GM12875 (cell line): ENCODE results near the gene HOXC13.

Experiments
- H3K4me3 ChIP-seq: one replicate; pipeline ENCODE4 v1.5.1; 2011; ENCODE audit warnings: low read depth, low read length, control low read depth
- TF ChIP-seq, protein P1 (sequence below): IDR thresholded peaks from 2 replicates; pipeline ENCODE4 v1.5.1; 2011; ENCODE audit warnings: low read depth, mild to moderate bottlenecking, control low read depth, inconsistent platforms, low read length, moderate library complexity, borderline replicate concordance; ENCODE audit not compliant: insufficient read depth

The HOXC13 gene

DNA sequence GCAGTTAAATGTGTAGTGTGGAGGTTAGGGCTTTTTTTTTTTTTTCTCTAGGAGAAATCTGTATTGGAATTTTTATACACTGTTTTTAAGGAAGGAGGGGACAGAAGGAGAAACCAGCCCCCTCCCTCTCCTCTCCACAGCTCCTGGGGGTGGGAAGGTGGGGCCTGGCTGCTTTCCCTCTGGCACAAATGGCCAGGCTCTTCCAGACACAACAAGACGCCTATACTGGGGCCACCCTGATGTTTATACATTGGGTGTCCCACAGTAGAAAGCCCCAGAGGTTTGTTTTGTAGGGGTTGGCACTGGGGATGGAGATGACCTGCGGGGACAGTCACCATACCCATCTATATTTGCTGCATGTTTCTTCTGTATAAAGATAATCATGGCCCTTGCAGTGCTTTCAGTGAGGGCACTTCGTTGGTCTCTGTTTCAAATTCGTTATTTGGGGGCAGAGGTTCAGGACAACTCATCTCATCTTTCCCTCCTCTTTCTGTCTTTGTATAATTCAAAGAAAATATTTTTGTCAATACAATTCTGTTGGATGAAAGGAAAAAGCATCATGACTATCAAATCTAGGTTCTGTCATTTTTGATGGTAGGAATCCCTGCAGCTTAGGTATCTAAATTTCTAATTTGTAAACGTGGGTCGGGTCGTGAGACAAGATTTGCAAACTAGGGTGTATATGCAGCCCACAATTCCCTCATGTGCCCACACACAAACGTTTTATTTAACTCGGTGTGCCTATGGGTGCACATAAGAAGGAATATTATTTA is 38.4 kb downstream of the HOXC13 start:
- no peak overlapping the region for H3K4me3 ChIP-seq
- TF ChIP-seq, protein P1, sequence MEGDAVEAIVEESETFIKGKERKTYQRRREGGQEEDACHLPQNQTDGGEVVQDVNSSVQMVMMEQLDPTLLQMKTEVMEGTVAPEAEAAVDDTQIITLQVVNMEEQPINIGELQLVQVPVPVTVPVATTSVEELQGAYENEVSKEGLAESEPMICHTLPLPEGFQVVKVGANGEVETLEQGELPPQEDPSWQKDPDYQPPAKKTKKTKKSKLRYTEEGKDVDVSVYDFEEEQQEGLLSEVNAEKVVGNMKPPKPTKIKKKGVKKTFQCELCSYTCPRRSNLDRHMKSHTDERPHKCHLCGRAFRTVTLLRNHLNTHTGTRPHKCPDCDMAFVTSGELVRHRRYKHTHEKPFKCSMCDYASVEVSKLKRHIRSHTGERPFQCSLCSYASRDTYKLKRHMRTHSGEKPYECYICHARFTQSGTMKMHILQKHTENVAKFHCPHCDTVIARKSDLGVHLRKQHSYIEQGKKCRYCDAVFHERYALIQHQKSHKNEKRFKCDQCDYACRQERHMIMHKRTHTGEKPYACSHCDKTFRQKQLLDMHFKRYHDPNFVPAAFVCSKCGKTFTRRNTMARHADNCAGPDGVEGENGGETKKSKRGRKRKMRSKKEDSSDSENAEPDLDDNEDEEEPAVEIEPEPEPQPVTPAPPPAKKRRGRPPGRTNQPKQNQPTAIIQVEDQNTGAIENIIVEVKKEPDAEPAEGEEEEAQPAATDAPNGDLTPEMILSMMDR, result no peak

DNA sequence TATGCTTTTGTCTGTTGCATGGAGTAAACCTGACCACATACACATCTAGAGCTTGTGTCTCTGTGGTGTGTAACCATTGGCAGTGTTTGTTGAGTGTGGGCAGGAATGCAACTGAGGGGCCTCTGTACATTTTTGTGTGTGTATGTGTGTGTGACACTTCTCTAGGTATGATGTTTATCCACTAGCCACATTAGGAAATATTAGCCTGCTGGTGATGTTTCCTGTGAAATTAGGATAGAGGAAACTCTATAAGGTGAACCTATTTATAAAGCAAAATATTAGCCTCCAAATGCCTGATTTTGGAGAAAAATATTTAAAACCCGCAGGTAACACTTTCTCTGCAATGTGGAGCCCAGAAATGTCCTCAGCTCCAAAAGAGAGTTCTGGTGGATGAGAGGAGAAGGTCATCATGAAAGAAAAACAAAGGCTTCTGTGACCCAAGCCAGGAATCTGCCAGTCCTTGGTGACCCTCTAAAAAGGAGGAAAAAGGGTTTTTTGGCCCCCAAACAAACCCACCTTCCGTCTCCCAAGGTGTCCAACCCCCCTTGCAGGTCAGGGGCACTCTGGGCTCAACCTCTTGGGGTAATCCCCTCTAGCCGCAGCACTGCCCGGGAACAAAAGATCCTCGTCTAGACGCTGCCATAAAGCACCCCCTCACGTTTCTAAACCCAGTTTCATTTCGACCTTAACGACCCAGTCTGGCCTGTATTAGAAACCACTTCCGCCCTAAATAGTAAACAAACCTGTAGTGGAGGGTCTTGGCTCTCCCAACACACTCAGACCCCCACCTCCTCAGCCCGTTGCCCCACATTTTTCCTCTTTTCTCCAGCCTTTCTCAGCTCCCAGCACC is 39.2 kb downstream of the HOXC13 start:
- TF ChIP-seq, protein P1, result no peak
- H3K4me3 ChIP-seq, result no peak overlapping the region

DNA sequence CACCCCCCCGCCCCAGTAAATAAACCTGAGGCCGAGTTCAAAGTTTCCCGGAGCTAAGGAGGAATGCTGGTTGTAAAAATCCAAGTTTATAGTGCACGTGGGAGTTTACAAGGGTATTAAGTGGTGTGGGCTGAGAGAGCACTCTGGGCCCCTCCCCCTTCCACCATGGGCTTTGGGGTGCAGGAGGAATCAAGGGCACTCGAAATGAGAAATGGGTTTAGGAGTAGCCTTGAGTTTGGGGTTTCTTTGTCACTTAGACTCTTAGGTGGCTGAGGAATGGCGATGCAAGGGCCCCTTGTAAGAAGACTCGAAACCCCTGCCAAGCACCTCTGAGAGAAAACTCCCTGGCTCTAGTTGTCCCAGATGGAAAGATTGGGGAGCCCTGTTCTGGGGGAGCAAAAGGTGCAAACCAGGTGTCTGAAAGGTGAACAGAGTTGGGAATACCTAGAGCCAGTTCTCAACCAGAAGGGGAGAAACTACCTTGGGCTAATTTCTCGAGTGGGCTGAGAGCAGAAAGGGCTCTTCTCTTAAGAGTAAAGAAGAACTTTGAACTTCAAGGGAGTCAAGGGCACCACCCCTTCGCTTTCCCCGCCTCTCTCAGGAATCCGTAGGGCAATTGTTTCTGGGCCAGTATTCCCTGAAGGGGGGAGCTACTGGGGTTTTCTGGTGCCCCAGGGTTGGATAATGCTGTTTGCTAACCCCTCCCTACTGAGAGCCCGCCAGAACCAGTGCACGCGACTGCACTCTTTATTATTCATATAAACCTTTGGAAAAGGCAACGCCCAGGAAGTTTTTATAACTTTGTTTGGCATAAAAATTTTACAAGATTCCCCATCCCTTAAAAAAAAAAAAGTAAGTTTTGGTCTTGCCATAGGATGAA is 40.1 kb downstream of the HOXC13 start:
- no peak overlapping the region for H3K4me3 ChIP-seq

DNA sequence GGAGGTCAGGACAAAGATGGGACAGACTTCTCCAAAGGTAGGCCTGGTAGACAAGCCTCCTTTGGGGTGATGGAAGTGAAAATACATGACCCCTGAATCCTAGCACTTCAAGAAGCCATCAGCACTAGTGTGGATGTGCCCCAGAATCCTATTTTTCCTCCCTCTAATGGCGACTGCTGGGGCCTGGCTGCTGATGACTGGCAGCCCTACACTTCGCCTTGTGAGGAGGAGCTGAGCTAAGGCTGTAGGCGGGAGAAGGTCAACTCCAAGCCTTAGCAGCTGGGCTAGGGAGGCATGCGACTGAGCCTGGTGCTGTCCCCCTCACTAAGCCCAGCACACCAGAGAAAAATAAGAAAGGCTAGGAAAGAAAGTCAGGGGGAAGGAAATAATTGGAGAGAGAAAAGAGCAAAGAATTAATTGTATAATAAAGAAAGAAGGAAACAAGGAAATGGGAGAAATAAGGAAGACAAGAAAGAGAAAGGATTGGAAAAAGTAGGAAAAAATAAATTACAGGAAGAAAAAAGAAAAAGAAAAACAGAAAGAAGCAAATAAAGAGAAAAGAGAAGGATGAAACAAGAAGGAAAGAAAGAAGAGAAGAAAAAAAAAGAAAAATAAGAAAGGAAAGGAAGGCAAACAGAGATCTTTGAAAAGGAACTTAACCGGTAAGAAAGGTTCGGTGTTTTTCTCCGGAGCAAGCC is 41.6 kb downstream of the HOXC13 start:
- TF ChIP-seq, protein P1, result no peak
- H3K4me3 ChIP-seq, result no peak overlapping the region

More for the DNA sequence above, 40.1 kb downstream of the HOXC13 start:
- TF ChIP-seq, protein P1, result no peak

DNA sequence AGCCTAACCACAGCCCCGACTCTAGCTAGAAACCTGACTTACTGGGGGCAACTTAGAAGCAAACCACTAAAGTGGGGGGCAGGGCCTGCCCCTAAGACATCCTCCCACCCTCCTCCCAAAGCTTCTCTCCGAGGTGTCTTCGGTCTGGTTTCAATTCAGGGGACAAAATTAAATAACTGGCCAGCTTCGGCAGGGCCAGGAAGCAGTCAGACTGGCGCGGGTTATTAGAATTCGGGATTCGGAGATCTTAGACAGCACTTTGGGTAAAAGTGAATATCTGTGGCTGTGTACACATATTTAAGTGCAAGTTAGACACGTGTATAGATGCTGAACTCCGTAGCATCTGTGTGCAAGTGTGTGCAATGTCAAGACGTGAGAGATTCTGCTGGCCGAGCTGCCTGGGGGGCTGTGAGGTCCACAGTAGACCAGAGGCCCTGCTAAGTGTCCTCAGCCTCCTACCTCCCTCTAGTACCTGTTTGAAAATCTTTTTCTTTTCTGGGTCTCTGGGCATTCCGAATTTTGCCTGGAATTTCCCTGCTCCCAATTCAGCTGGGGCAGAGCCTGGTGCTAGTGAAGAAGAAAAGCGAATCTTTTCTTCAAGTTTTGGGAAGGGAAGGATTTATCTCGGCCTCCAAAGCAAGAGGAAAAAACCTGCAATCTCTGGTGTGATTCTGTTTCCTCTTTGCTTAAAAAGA is 42.3 kb downstream of the HOXC13 start:
- H3K4me3 ChIP-seq, result no peak overlapping the region
- TF ChIP-seq, protein P1, result no peak
